ENCODE data around the gene CWC27. TPM values are rescaled to one million over a fixed set of nuclear protein-coding genes. Genes with fewer than 3 reads are reported as not detected.

The CWC27 gene
- total RNA-seq, 4 donors from 2014 or later = 12.3 to 21.2 (median 13.4) TPM

GRCh38 chr5:65013166-65013565, 244.4 kb downstream of the CWC27 start:
- Histone ChIP-seq H3K27ac (replicated peaks in 1 of 4) (peak overlapping the region in 3 of 4 donors; percentile 2 to 19 (median 9)), H3K9me3 (no peaks in the 10 kb centered on the region), H3K4me1 (peaks cover 10 to 71% (median 57%) of the 10 kb centered on the region in 4 donors), H3K27me3 (no peaks in the 10 kb centered on the region), H3K4me3 (no peak overlapping the region), H3K36me3 (no peaks in the 10 kb centered on the region)
- no peak for DNase-seq (ENCODE audit: extremely low spot score)
- WGBS = 81% methylated on average over 1 of the region's 1 CpG
- TF ChIP-seq CTCF (IDR thresholded peaks at IDR 0.05) (no peak), POLR2A (IDR thresholded peaks at IDR 0.05; ENCODE audit: low read depth) (no peak), POLR2AphosphoS5 (IDR thresholded peaks at IDR 0.05) (no peak)
- intact Hi-C loops (cut with DNase I) = no loop called here

- no peaks in the 10 kb centered on the region for H3K9me3 ChIP-seq
- TF ChIP-seq POLR2A (IDR thresholded peaks at IDR 0.05; ENCODE audit: low read depth) (no peak), CTCF (IDR thresholded peaks at IDR 0.05) (no peak), EP300 (IDR thresholded peaks at IDR 0.05) (no peak)
- peaks cover 11 to 61% (median 47%) of the 10 kb centered on the region in 4 donors for H3K4me1 ChIP-seq
- DNase-seq (ENCODE audit: extremely low spot score) = no peak
- H3K36me3 ChIP-seq = no peaks in the 10 kb centered on the region
- H3K27ac ChIP-seq (replicated peaks in 1 of 4) = no peak overlapping the region
- intact Hi-C loops (cut with DNase I) = no loop called here
- WGBS = 26% methylated on average over 2 of the region's 2 CpGs
- H3K4me3 ChIP-seq = no peak overlapping the region
- H3K27me3 ChIP-seq = no peaks in the 10 kb centered on the region
These were observed 246.0 kb downstream of the CWC27 start for GRCh38 chr5:65014769-65015168.

- intact Hi-C loops (cut with DNase I) = no loop called here
- DNase-seq (ENCODE audit: extremely low spot score) = no peak
- H3K27me3 ChIP-seq = no peaks in the 10 kb centered on the region
- WGBS = 91% methylated on average over 3 of the region's 3 CpGs
- no peak overlapping the region for H3K4me3 ChIP-seq
- H3K27ac ChIP-seq (replicated peaks in 1 of 4) = no peak overlapping the region
- no peaks in the 10 kb centered on the region for H3K36me3 ChIP-seq
- H3K4me1 ChIP-seq = peaks cover 11 to 51% (median 40%) of the 10 kb centered on the region in 4 donors
- TF ChIP-seq POLR2A (IDR thresholded peaks at IDR 0.05; ENCODE audit: low read depth) (no peak), POLR2AphosphoS5 (IDR thresholded peaks at IDR 0.05) (no peak), CTCF (IDR thresholded peaks at IDR 0.05) (no peak), EP300 (IDR thresholded peaks at IDR 0.05) (no peak)
- H3K9me3 ChIP-seq = no peaks in the 10 kb centered on the region
These were observed 247.0 kb downstream of the CWC27 start for GRCh38 chr5:65015767-65016166.

GRCh38 chr5:65017636-65018035, 248.9 kb downstream of the CWC27 start:
- H3K27me3 ChIP-seq = no peaks in the 10 kb centered on the region
- intact Hi-C loops (cut with DNase I) = no loop called here
- H3K4me3 ChIP-seq = no peak overlapping the region
- H3K27ac ChIP-seq (replicated peaks in 1 of 4) = no peak overlapping the region
- H3K9me3 ChIP-seq = no peaks in the 10 kb centered on the region
- DNase-seq (ENCODE audit: extremely low spot score) = no peak
- H3K36me3 ChIP-seq = no peaks in the 10 kb centered on the region
- H3K4me1 ChIP-seq = peaks cover 10 to 37% (median 30%) of the 10 kb centered on the region in 4 donors
- TF ChIP-seq POLR2A (IDR thresholded peaks at IDR 0.05; ENCODE audit: low read depth) (no peak), EP300 (IDR thresholded peaks at IDR 0.05) (no peak), CTCF (IDR thresholded peaks at IDR 0.05) (no peak), POLR2AphosphoS5 (IDR thresholded peaks at IDR 0.05) (no peak)

- DNase-seq (ENCODE audit: extremely low spot score) = no peak
- Histone ChIP-seq H3K4me3 (no peak overlapping the region), H3K27ac (replicated peaks in 1 of 4) (no peak overlapping the region), H3K36me3 (no peaks in the 10 kb centered on the region), H3K4me1 (peaks cover 5 to 27% (median 20%) of the 10 kb centered on the region in 4 donors), H3K9me3 (no peaks in the 10 kb centered on the region), H3K27me3 (no peaks in the 10 kb centered on the region)
- 100% methylated on average over 2 of the region's 2 CpGs for whole genome bisulfite sequencing
- intact Hi-C loops (cut with DNase I) = no loop called here
- TF ChIP-seq EP300 (IDR thresholded peaks at IDR 0.05) = no peak
- no peak for TF ChIP-seq CTCF (IDR thresholded peaks at IDR 0.05)
- no peak for TF ChIP-seq POLR2AphosphoS5 (IDR thresholded peaks at IDR 0.05)
- no peak for TF ChIP-seq POLR2A (IDR thresholded peaks at IDR 0.05; ENCODE audit: low read depth)
These were observed 250.0 kb downstream of the CWC27 start for GRCh38 chr5:65018763-65019162.

Data from esophagus muscularis mucosa (tissue), 4 donors.